Measurements from ENCODE around the gene DYNC1H1.
A peak's percentile ranks its signal among the peaks of the same experiment; 100 is the strongest.

DYNC1H1 gene

GRCh38 chr14:102095231-102095870 is 131.0 kb downstream of the DYNC1H1 start:
- no peak for DNase-seq

- no peak for DNase-seq
Measured at GRCh38 chr14:102095871-102096568, 131.6 kb downstream of the DYNC1H1 start.

GRCh38 chr14:102096569-102097188 is 132.3 kb downstream of the DYNC1H1 start:
- peak; percentile 69 to 75 for DNase-seq

- no peak for DNase-seq
Measured at GRCh38 chr14:102097441-102098135, 133.2 kb downstream of the DYNC1H1 start.

GRCh38 chr14:102103062-102103695 is 138.8 kb downstream of the DYNC1H1 start:
- no peak for DNase-seq

- no peak for DNase-seq
Measured at GRCh38 chr14:102105369-102105768, 141.0 kb downstream of the DYNC1H1 start.

All from SHP77 (cell line).